Measurements from ENCODE around the gene NAB1.

Gene NAB1

DNA sequence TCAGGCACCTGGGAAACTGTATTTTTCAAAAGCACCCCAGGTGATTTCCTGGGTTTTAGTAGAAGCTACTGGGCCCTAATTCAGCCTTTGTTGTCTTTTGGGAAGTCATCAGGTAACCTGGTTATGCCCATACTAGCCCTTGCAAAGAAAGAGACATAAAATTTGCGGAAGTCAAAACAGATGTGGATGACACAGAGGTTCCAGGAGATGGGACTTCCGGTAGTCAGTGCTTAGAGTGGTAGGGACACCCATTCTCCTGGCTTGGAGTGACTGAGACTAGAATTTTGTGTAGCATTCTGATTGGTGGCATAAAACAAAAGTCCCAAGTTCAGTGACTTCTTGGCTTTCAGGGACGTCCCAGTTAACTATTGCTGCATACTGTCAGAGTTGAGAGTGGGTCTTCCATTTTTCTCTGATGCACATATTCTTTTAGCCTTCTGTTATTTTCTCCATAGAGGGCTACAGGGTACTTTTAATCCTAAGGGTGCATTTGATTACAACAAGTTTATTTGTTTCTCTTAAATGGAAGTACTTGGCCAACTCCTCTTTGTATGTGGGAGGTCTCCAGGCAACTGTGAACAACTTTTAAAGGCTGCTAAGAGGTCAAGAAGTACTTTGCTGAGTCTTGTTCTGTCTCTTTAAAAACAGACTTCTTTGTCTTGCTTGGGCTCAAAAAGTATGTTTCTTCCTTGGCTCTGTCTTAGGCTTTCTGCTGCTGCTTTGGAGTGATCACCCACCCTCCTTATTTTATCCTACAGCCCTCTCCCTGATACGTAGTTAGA, 8.8 kb downstream of the NAB1 start:
- Histone ChIP-seq H3K4ac (ENCODE audit: low read depth in 1 of 2, low read length in 2 of 2) (no peak overlapping the region), H3K9ac (ENCODE audit: low read length) (no peak overlapping the region), H3K36me3 (ENCODE audit: control insufficient read depth in 1 of 2, insufficient read depth in 2 of 2, low read depth in 1 of 2, low read length in 2 of 2) (peaks cover 3 to 16% of the 10 kb centered on the region in 2 experiments), H3K18ac (ENCODE audit: low read depth in 1 of 2, low read length in 2 of 2) (no peak overlapping the region), H3K79me1 (replicated peaks; ENCODE audit: low read length, poor library complexity, severe bottlenecking) (peaks cover 25% of the 10 kb centered on the region), H2AK5ac (ENCODE audit: low read length, severe bottlenecking) (no peak overlapping the region), H4K8ac (ENCODE audit: low read length) (no peak overlapping the region), H3K27me3 (ENCODE audit: control insufficient read depth in 1 of 2, insufficient read depth in 1 of 2, low read length in 2 of 2) (no peaks in the 10 kb centered on the region), H2BK5ac (ENCODE audit: low read depth, low read length, poor library complexity, severe bottlenecking) (no peak overlapping the region), H2AFZ (ENCODE audit: low read depth, low read length) (no peak overlapping the region), H3K4me1 (ENCODE audit: control insufficient read depth, insufficient read depth, low read depth, low read length) (no peaks in the 10 kb centered on the region), H4K91ac (ENCODE audit: low read length) (no peak overlapping the region), H3K23ac (ENCODE audit: low read length in 2 of 2) (no peak overlapping the region), H3K4me3 (ENCODE audit: insufficient read depth in 1 of 2, low read depth in 1 of 2, low read length in 2 of 2) (no peak overlapping the region), H2BK15ac (ENCODE audit: low read depth, poor library complexity, severe bottlenecking) (no peak overlapping the region), H3K14ac (ENCODE audit: low read length in 2 of 2) (no peak overlapping the region), H3K9me3 (ENCODE audit: control insufficient read depth, low read length) (no peaks in the 10 kb centered on the region), H2BK12ac (ENCODE audit: low read length in 2 of 2) (no peak overlapping the region), H3K4me2 (ENCODE audit: low read length, poor library complexity, severe bottlenecking) (no peak overlapping the region), H3K27ac (ENCODE audit: low read length, poor library complexity, severe bottlenecking) (no peak overlapping the region), H2BK120ac (ENCODE audit: low read depth, low read length) (no peak overlapping the region)
- 77% methylated on average over 4 of the region's 4 CpGs for WGBS
- DNase-seq, result peak; percentile 24

DNA sequence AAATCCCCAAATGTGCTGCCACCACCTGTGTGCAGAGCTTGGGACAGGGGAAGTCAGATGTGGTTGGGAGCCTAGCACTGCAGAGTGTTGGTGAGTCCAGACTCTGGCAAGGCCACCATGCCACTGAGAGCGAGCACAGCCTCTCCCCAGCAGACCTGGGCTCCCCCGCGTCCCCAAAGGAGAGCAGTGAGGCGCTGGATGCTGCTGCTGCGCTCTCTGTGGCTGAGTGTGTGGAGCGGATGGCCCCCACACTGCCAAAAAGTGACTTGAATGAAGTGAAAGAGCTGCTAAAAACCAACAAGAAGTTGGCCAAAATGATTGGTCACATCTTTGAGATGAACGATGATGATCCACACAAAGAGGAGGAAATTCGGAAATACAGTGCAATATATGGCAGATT, 10.7 kb downstream of the NAB1 start:
- no peaks in the 10 kb centered on the region for H3K9me3 ChIP-seq (ENCODE audit: control insufficient read depth, low read length)
- over 99% methylated on average over 8 of the region's 8 CpGs for WGBS

DNA sequence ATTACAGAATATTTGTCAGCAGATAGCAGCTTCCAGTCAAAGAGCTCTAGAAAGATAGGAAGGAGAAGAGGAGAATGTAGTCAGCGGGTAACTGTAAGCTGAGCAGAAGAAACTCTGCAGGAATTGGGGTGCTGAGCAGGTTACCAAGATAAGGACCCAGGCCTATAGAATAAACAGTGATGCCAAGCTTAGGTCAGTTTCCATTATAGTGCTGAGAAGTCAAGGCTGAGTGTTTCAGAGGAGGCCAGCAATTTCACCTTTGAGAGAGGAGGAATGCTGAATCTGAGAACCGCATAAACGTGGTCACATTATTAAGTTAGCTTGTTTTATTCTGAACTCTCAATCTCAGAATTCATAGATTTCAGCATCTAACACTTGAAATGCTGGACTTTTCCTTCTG, 13.9 kb downstream of the NAB1 start:
- Histone ChIP-seq H3K4ac (ENCODE audit: low read depth in 1 of 2, low read length in 2 of 2) (no peak overlapping the region), H2AK5ac (ENCODE audit: low read length, severe bottlenecking) (no peak overlapping the region), H2AFZ (ENCODE audit: low read depth, low read length) (no peak overlapping the region), H3K36me3 (ENCODE audit: control insufficient read depth in 1 of 2, insufficient read depth in 2 of 2, low read depth in 1 of 2, low read length in 2 of 2) (peaks cover 3 to 22% of the 10 kb centered on the region in 2 experiments), H2BK15ac (ENCODE audit: low read depth, poor library complexity, severe bottlenecking) (no peak overlapping the region), H3K79me1 (replicated peaks; ENCODE audit: low read length, poor library complexity, severe bottlenecking) (peaks cover 20% of the 10 kb centered on the region), H3K4me1 (ENCODE audit: control insufficient read depth, insufficient read depth, low read depth, low read length) (no peaks in the 10 kb centered on the region), H3K18ac (ENCODE audit: low read depth in 1 of 2, low read length in 2 of 2) (no peak overlapping the region), H3K9me3 (ENCODE audit: control insufficient read depth, low read length) (no peaks in the 10 kb centered on the region), H2BK120ac (ENCODE audit: low read depth, low read length) (no peak overlapping the region), H3K4me2 (ENCODE audit: low read length, poor library complexity, severe bottlenecking) (no peak overlapping the region), H4K8ac (ENCODE audit: low read length) (no peak overlapping the region), H4K91ac (ENCODE audit: low read length) (no peak overlapping the region), H3K23ac (ENCODE audit: low read length in 2 of 2) (no peak overlapping the region), H3K9ac (ENCODE audit: low read length) (no peak overlapping the region), H3K27ac (ENCODE audit: low read length, poor library complexity, severe bottlenecking) (no peak overlapping the region), H2BK5ac (ENCODE audit: low read depth, low read length, poor library complexity, severe bottlenecking) (no peak overlapping the region), H3K4me3 (ENCODE audit: insufficient read depth in 1 of 2, low read depth in 1 of 2, low read length in 2 of 2) (no peak overlapping the region), H3K14ac (ENCODE audit: low read length in 2 of 2) (no peak overlapping the region), H3K27me3 (ENCODE audit: control insufficient read depth in 1 of 2, insufficient read depth in 1 of 2, low read length in 2 of 2) (no peaks in the 10 kb centered on the region), H2BK12ac (ENCODE audit: low read length in 2 of 2) (no peak overlapping the region)
- 100% methylated on average over 1 of the region's 3 CpGs for WGBS
- DNase-seq, result no peak

More for the DNA sequence above, 10.7 kb downstream of the NAB1 start:
- no peak overlapping the region for H3K4me3 ChIP-seq (ENCODE audit: insufficient read depth in 1 of 2, low read depth in 1 of 2, low read length in 2 of 2)
- H3K79me1 ChIP-seq (replicated peaks; ENCODE audit: low read length, poor library complexity, severe bottlenecking), result peaks cover 19% of the 10 kb centered on the region
- H4K8ac ChIP-seq (ENCODE audit: low read length), result no peak overlapping the region
- no peak overlapping the region for H3K27ac ChIP-seq (ENCODE audit: low read length, poor library complexity, severe bottlenecking)
- H2BK15ac ChIP-seq (ENCODE audit: low read depth, poor library complexity, severe bottlenecking), result no peak overlapping the region
- H3K23ac ChIP-seq (ENCODE audit: low read length in 2 of 2), result no peak overlapping the region
- no peak overlapping the region for H2AK5ac ChIP-seq (ENCODE audit: low read length, severe bottlenecking)
- peaks cover 3 to 16% of the 10 kb centered on the region in 2 experiments for H3K36me3 ChIP-seq (ENCODE audit: control insufficient read depth in 1 of 2, insufficient read depth in 2 of 2, low read depth in 1 of 2, low read length in 2 of 2)
- H3K18ac ChIP-seq (ENCODE audit: low read depth in 1 of 2, low read length in 2 of 2), result no peak overlapping the region
- no peak overlapping the region for H2BK12ac ChIP-seq (ENCODE audit: low read length in 2 of 2)
- no peak overlapping the region for H2AFZ ChIP-seq (ENCODE audit: low read depth, low read length)
- no peaks in the 10 kb centered on the region for H3K27me3 ChIP-seq (ENCODE audit: control insufficient read depth in 1 of 2, insufficient read depth in 1 of 2, low read length in 2 of 2)
- no peak overlapping the region for H2BK5ac ChIP-seq (ENCODE audit: low read depth, low read length, poor library complexity, severe bottlenecking)
- no peaks in the 10 kb centered on the region for H3K4me1 ChIP-seq (ENCODE audit: control insufficient read depth, insufficient read depth, low read depth, low read length)
- DNase-seq, result no peak
- no peak overlapping the region for H4K91ac ChIP-seq (ENCODE audit: low read length)
- no peak overlapping the region for H3K9ac ChIP-seq (ENCODE audit: low read length)
- no peak overlapping the region for H3K14ac ChIP-seq (ENCODE audit: low read length in 2 of 2)
- H2BK120ac ChIP-seq (ENCODE audit: low read depth, low read length), result no peak overlapping the region
- no peak overlapping the region for H3K4ac ChIP-seq (ENCODE audit: low read depth in 1 of 2, low read length in 2 of 2)
- H3K4me2 ChIP-seq (ENCODE audit: low read length, poor library complexity, severe bottlenecking), result no peak overlapping the region

DNA sequence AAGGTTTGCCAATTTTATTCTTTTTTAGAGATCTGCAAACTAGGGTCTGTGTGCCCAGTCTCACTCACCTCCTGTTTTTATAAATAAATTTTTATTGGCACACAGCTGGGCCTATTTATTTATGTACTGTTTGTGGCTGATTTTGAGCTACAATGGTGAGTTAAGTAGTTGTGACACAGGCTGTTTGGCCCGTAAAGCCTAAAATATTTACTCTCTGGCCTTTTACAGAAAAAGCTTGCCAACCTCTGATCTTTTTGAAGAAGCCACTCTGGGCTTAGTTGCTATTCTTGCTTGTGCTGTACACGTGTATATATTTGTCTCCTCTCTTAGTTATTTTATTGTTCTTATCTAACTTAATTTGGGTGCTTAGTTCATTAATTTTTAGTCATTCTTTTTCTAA, 14.5 kb downstream of the NAB1 start:
- no peak for DNase-seq
- H3K9me3 ChIP-seq (ENCODE audit: control insufficient read depth, low read length), result no peaks in the 10 kb centered on the region
- no peak overlapping the region for H2BK12ac ChIP-seq (ENCODE audit: low read length in 2 of 2)
- 73% methylated on average over 2 of the region's 2 CpGs for WGBS
- no peak overlapping the region for H2AFZ ChIP-seq (ENCODE audit: low read depth, low read length)
- H3K4me1 ChIP-seq (ENCODE audit: control insufficient read depth, insufficient read depth, low read depth, low read length), result no peaks in the 10 kb centered on the region
- H3K23ac ChIP-seq (ENCODE audit: low read length in 2 of 2), result no peak overlapping the region
- H3K9ac ChIP-seq (ENCODE audit: low read length), result no peak overlapping the region
- no peak overlapping the region for H3K4me3 ChIP-seq (ENCODE audit: insufficient read depth in 1 of 2, low read depth in 1 of 2, low read length in 2 of 2)
- H3K14ac ChIP-seq (ENCODE audit: low read length in 2 of 2), result no peak overlapping the region
- no peak overlapping the region for H4K91ac ChIP-seq (ENCODE audit: low read length)
- no peak overlapping the region for H4K8ac ChIP-seq (ENCODE audit: low read length)
- no peak overlapping the region for H2AK5ac ChIP-seq (ENCODE audit: low read length, severe bottlenecking)
- H3K4ac ChIP-seq (ENCODE audit: low read depth in 1 of 2, low read length in 2 of 2), result no peak overlapping the region
- peaks cover 20% of the 10 kb centered on the region for H3K79me1 ChIP-seq (replicated peaks; ENCODE audit: low read length, poor library complexity, severe bottlenecking)
- H2BK5ac ChIP-seq (ENCODE audit: low read depth, low read length, poor library complexity, severe bottlenecking), result no peak overlapping the region
- no peak overlapping the region for H3K27ac ChIP-seq (ENCODE audit: low read length, poor library complexity, severe bottlenecking)
- H2BK120ac ChIP-seq (ENCODE audit: low read depth, low read length), result no peak overlapping the region
- no peak overlapping the region for H3K18ac ChIP-seq (ENCODE audit: low read depth in 1 of 2, low read length in 2 of 2)
- H3K36me3 ChIP-seq (ENCODE audit: control insufficient read depth in 1 of 2, insufficient read depth in 2 of 2, low read depth in 1 of 2, low read length in 2 of 2), result peaks cover 3 to 22% of the 10 kb centered on the region in 2 experiments
- no peak overlapping the region for H3K4me2 ChIP-seq (ENCODE audit: low read length, poor library complexity, severe bottlenecking)
- no peak overlapping the region for H2BK15ac ChIP-seq (ENCODE audit: low read depth, poor library complexity, severe bottlenecking)
- H3K27me3 ChIP-seq (ENCODE audit: control insufficient read depth in 1 of 2, insufficient read depth in 1 of 2, low read length in 2 of 2), result no peaks in the 10 kb centered on the region

Measured in mesenchymal stem cell (in vitro differentiated cells and primary cell).